ENCODE results near the gene TROAP.
A peak's percentile ranks its signal among the peaks of the same experiment; 100 is the strongest.
"Not testable (repeated sequence)": the region's sequence is repeated elsewhere in the genome, so short reads cannot be mapped to it uniquely, and the experiment has no call there.

The TROAP gene

DNA sequence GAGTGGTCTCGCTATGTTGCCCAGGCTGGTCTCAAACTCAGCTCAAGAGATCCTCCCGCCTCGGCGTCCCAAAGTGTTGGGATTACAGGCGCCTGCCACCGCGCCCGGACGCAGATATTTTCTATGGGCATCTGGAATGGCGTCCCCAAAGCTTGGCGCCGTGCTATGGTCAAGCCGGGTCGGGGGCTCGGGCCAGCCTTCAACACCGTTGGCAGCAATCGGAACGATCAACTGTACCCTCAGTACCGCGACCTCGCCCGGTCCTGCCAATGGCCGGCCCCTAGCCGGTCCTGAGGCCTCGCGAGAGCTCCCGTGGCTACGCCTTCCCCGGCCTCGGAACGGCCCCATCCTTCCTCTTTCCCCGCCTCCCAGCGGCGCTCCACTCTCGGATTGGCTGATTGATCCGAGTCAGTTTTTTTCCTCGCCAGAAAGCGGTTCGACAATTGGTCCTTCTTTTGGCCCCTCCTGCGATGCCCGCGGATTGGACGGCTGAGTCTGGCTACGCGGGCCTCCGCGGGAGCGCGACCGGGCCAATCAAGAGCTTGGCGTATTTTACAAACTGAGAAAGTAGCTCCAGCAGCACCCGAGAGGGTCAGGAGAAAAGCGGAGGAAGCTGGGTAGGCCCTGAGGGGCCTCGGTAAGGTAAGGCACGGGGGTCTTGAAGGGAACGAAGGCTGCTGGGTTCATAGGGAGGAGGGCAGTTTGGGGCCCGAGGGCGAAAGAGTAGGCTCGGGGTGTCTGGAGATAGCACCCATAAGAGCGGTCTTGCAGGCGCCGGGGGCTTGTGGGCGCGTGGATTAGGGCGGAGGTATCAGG, at the start of gene TROAP:
Gene TROAP, plus strand, starts transcription at position 548 of the 816 bp plus-strand sequence. CDS start 354 bp downstream, outside the sequence.
- peak; percentile 95 to 96 for DNase-seq (ENCODE audit: low read depth in 2 of 2)

- no peak for DNase-seq (ENCODE audit: low read depth in 2 of 2)
Observed at GRCh38 chr12:49273726-49274395, 49.2 kb upstream of the TROAP start.

GRCh38 chr12:49274396-49275069, 48.5 kb upstream of the TROAP start:
- DNase-seq (ENCODE audit: low read depth in 2 of 2) = no peak

- no peak for DNase-seq (ENCODE audit: low read depth in 2 of 2)
Observed at GRCh38 chr12:49276304-49277290, 46.5 kb upstream of the TROAP start.

- DNase-seq (ENCODE audit: low read depth in 2 of 2) = no peak
Observed at GRCh38 chr12:49277466-49277865, 45.6 kb upstream of the TROAP start.

DNA sequence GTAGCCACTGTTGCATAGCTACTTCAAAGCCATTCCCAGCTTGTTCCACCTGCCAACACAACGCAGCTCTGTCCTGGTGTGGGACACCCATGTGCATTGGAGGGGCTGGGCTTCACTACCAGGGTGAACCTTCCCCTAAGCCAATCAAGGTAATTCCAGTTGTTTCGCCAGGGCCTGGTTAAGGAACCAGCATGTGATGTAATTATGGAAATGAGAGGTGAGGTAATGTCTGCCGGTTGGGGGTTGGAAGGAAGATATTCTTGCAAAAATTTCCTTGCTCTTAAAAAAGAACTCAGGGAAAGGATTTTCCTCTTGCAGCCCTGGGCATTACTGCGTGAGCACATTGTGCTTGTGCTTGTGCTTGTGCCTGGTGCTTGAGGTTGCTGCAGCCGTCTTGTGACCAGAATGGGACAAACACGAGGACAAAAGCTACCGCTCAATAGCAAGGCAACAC, 43.3 kb upstream of the TROAP start:
- DNase-seq (ENCODE audit: low read depth in 2 of 2) = no peak

DNA sequence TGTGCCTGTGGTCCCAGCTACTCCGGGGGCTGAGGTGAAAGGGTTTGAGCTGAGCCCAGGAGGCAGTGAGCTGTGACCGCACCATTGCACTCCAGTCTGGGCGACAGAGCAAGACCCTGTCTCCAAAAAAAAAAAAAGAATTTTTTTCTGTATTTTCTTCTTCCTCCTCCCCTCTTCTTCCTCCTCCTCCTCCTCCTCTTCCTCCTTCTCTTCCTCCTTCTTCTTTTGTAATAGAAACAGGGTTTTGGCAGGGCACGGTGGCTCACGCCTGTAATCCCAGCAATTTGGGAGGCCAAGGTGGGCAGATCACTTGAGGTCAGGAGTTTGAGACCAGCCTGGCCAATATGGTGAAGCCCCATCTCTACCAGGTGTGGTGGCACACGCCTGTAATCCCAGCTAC, 42.5 kb upstream of the TROAP start:
- DNase-seq (ENCODE audit: low read depth in 2 of 2) = not testable (repeated sequence)

DNA sequence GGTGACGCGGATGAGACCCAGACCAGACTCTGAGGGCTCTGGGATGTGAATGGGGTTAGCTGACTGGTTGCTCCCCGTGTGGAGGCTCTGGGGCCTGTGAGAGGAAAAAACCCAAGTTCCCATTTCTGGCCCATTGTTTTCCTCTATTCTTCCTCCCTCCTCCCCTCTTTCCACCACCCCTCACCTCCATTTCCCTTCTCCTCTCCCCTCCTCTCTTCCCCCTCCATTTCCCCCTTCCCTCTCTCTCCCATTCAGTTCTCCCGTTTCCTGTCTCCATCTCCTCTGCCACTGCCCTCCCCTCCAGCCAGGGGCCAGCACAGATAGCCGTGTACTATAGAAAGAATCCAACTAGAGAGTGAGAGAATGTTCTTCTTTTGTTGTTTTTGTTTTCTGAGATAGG, 40.8 kb upstream of the TROAP start:
- no peak for DNase-seq (ENCODE audit: low read depth in 2 of 2)

DNA sequence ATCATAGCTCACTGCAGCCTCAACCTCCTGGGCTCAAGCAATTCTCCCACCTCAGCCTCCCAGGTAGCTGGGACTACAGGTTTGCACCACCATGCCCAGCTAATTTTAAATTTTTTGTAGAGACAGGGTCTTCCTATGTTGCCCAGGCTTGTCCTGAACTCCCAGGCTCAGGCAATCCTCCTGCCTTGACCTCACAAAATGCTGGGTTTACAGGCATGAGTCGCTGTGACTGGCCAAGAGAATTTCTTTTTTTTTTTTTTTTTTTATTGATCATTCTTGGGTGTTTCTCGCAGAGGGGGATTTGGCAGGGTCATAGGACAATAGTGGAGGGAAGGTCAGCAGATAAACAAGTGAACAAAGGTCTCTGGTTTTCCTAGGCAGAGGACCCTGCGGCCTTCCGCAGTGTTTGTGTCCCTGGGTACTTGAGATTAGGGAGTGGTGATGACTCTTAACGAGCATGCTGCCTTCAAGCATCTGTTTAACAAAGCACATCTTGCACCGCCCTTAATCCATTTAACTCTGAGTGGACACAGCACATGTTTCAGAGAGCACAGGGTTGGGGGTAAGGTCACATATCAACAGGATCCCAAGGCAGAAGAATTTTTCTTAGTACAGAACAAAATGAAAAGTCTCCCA, 40.2 kb upstream of the TROAP start:
- not testable (repeated sequence) for DNase-seq (ENCODE audit: low read depth in 2 of 2)

DNA sequence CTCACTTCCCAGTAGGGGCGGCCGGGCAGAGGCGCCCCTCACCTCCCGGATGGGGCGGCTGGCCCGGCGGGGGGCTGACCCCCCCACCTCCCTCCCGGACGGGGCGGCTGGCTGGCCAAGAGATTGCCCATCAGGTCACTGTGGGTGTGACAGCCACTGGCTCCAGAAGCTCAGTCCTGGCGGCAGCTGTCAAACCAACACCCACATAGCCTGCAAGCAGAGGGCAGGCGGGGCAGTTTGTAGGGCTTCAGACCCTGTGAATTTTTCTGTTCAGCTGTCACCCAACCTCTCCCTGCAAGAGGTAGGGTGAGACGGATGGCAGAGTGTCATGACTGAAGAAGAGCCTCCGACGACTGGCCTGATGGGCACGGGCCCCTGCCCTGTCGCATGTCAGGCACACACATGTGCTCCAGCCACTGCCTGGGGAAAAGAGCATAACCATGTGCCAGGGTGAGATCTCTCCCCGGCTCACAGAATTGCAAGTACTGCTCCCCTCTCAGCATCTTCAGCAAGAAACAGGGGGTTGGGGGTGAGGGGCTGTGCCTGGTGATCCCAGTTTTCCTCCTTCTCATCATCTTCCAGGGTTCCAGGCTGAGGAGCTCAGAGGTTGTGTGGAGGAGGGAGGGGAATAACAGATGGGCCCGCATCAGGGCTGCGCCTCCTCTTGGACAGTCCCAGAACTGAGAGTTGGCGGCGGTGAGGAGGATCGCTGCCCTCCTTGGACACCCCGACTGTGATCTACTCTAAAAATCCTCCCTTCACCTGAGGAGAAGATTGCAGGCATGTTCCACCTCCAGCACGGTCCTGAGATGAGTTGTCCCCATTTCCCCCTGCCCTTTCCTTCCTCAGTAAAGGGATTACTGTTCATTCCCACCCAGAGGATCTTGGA, 39.3 kb upstream of the TROAP start:
- DNase-seq (ENCODE audit: low read depth in 2 of 2) = no peak

DNA sequence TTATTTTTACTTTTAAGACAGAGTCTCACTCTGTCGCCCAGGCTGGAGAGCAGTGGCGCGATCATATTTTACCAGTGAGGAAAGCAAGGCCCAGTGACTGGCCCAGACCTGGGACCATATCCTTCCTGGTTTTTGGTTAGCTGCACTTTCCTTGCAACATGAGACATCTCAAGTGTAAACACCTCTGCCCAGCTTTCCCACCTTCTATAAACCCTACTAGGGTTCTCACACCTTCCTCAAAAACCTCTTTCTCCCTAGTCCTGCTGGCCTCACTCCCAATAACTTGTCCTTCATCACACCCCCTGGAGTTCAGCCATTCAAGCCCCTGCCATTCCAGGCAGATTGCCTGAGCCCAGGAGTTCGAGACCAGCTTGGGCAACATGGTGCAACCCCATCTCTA, 38.4 kb upstream of the TROAP start:
- DNase-seq (ENCODE audit: low read depth in 2 of 2) = no peak

GRCh38 chr12:49287876-49288275, 35.2 kb upstream of the TROAP start:
- no peak for DNase-seq (ENCODE audit: low read depth in 2 of 2)

DNA sequence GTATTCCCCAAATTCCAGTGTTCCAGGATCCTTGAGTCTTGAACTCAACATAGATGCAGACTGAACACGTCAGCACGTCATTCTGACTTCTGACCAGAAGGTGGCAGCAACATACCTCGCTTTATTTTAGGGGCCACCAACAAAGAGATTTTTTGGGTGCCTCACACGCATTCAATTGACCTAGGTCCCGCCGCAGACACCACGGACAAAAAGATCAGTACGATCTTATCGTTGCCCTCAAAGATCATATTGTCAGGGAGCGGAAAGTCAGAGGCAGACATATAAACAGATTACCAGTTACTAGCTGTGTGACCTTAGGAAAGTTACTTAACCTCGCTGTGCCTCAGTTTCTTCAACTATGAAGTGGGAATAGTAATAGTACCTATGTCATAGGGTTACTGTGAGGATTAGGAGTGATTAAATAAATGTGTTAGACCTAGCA, 34.6 kb upstream of the TROAP start:
- peak; percentile 41 to 61 for DNase-seq (ENCODE audit: low read depth in 2 of 2)

DNA sequence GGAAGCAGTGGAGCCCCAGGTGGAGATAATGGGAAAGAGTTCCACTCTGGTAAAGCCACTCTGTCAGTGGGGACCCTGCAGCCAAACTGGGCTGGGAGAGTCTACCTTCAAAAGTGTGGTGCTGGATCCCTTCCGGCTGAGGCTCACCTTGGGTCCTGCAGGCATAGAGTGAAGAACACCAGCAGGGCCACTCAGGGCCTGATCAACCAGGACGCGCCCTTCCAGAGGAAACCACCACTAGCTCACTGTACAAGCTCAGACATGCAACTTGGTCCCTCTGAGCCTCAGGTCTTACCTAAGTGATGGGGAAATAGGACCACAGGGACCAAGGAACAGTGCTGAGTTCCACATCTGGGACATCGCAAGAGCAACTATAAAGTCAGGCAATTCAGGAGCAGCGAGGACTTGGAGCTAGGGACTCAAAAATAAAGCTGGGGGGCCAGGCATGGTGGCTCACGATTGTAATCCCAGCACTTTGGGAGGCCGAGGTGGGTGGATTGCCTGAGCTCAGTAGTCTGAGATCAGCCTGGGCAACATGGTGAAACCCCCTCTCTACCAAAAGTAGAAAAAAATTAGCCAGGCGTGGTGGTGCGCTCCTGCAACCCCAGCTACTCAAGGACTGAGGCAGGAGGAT, 34.0 kb upstream of the TROAP start:
- DNase-seq (ENCODE audit: low read depth in 2 of 2) = no peak

- DNase-seq (ENCODE audit: low read depth in 2 of 2) = no peak
Observed at GRCh38 chr12:49292729-49293055, 30.4 kb upstream of the TROAP start.

DNA sequence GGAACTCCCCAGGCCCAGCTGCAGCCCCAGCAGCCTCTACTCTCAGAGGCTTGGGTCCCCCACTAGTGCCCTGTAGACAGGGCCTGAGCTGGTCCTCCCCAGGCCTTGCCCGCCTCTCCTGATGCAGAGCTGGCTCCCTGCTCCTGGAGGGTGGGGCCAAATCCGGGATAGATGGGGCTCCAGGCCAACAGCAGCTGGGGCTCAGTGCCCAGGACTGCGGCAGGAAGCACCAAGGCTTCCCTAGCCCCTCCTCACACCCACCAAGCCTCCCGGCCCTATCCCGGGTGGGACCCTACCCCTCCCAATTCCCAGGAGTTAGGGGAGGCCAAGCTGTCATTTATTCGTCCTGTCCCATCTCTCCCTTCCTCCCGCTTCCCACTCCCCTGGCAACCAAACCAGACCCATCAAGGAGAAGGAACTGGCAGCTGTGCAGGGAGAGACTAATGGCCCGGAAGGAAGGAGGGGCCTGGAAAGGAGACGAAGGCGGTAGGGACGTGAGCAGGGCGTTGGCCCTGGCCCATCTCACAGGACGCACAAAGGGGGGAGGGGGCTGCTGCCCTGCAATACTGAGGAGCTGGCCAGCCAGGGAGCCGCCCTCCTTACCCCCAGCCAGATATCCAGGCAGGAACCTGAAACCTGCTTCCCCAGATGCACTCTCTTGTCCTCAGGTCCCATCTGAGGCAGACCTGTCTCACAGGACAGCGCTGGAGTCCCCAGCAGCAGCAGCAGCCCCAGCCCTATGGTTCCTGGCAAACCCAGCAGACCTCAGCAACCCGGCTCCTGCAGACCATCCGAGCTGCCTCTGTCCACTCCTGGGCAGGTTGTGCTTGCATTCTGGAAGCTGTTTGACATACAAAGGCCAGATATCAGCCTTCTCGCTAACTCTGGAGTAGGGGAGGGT, 29.7 kb upstream of the TROAP start:
- no peak for DNase-seq (ENCODE audit: low read depth in 2 of 2)

DNA sequence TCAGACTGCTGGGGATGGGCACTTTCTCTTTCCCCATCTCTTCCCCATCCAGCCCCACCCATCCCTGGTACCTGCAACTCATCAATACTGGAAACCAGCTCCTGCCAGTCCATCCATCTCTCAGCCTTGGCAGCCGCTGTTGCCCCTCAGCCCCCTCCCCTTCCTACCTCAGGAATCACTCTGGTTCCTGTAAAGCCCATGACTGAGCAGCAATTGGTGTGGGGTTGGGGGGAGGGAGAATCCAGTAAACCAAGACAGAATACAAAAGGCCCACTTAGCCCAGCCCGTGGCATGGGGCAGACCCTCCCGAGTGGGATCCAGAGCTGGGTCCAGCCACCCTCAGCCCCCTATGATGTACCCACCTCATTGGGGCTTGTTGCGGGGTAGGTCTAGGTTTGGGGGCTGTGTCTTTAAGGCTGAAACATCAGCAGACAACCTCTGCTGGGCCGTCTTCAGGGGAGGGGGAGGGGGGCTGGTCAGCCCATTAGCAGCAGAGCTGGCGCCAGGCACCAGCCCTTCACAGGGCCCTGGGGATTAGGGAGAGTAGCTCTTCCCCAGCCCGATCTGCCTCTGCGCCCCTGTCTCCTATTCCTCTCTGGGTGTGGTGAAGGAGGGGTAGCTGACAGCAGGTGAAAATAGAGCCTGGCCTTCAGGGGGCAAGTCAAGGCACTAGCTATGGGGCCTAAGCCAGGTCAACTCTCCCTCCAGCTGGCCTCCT, 28.8 kb upstream of the TROAP start:
- no peak for DNase-seq (ENCODE audit: low read depth in 2 of 2)

DNA sequence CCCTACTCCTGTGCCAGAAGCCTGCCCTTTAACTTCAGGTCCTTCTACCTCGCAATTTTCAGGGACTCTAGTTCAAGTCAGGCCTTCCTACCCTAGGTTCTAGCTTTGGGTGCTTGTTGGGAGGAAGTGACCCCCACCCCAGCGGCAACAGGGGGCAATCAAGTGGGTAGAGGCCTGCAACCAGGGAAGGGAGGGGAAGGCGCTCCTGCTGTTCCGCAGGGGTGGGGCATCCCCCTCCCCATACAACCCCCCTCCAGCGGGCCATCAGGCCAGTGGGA, 28.3 kb upstream of the TROAP start:
- no peak for DNase-seq (ENCODE audit: low read depth in 2 of 2)

Data from stimulated activated CD4-positive, alpha-beta T cell treated with anti-CD3 and anti-CD28 coated beads, Interleukin-4, amount 100 ng/mL, for 48 hours (primary cell).